ENCODE results near the gene RFPL3.
"Not testable (repeated sequence)": the region's sequence is repeated elsewhere in the genome, so short reads cannot be mapped to it uniquely, and the experiment has no call there.

The RFPL3 gene

GRCh38 chr22:32357567-32357966 is at the start of gene RFPL3:
Gene RFPL3 (plus strand): TSS chr22:32357867. CDS start chr22:32358072, 205 bp downstream.
- not testable (repeated sequence) for DNase-seq (ENCODE audit: extremely low read depth, low read depth)

DNA sequence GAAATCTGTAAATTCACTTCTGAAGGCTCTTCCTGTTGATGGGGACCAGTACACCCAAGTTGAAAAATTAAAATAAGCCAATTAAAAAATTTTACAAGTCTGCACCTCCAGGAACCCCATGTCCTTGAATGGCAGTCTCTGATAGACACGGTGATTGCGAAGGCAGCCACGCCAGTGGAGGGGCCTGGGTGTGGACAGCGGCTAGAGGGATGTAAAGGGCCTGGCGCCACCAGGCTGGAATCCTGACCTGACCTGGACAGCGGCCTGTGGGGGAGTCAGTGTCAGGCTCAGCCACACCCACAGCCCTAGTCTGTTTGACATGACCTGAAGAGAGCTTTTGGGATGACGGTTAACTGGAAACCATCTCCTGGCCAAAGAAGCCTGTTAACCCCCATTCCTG is 49.5 kb upstream of the RFPL3 start:
- TF ChIP-seq, protein P1, sequence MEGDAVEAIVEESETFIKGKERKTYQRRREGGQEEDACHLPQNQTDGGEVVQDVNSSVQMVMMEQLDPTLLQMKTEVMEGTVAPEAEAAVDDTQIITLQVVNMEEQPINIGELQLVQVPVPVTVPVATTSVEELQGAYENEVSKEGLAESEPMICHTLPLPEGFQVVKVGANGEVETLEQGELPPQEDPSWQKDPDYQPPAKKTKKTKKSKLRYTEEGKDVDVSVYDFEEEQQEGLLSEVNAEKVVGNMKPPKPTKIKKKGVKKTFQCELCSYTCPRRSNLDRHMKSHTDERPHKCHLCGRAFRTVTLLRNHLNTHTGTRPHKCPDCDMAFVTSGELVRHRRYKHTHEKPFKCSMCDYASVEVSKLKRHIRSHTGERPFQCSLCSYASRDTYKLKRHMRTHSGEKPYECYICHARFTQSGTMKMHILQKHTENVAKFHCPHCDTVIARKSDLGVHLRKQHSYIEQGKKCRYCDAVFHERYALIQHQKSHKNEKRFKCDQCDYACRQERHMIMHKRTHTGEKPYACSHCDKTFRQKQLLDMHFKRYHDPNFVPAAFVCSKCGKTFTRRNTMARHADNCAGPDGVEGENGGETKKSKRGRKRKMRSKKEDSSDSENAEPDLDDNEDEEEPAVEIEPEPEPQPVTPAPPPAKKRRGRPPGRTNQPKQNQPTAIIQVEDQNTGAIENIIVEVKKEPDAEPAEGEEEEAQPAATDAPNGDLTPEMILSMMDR (IDR thresholded peaks at IDR 0.05; ENCODE audit: low read depth, low read length): no peak
- no peak for DNase-seq (ENCODE audit: extremely low read depth, low read depth)

GRCh38 chr22:32308934-32309333 is 48.7 kb upstream of the RFPL3 start:
- TF ChIP-seq, protein P1 (IDR thresholded peaks at IDR 0.05; ENCODE audit: low read depth, low read length): no peak
- no peak for DNase-seq (ENCODE audit: extremely low read depth, low read depth)

GRCh38 chr22:32309585-32310251 is 47.9 kb upstream of the RFPL3 start:
- TF ChIP-seq, protein P1 (IDR thresholded peaks at IDR 0.05; ENCODE audit: low read depth, low read length): no peak
- no peak for DNase-seq (ENCODE audit: extremely low read depth, low read depth)

GRCh38 chr22:32310777-32311176 is 46.9 kb upstream of the RFPL3 start:
- TF ChIP-seq, protein P1 (IDR thresholded peaks at IDR 0.05; ENCODE audit: low read depth, low read length): no peak
- DNase-seq (ENCODE audit: extremely low read depth, low read depth): no peak

GRCh38 chr22:32311551-32312071 is 46.1 kb upstream of the RFPL3 start:
- DNase-seq (ENCODE audit: extremely low read depth, low read depth): no peak
- TF ChIP-seq, protein P1 (IDR thresholded peaks at IDR 0.05; ENCODE audit: low read depth, low read length): no peak

DNA sequence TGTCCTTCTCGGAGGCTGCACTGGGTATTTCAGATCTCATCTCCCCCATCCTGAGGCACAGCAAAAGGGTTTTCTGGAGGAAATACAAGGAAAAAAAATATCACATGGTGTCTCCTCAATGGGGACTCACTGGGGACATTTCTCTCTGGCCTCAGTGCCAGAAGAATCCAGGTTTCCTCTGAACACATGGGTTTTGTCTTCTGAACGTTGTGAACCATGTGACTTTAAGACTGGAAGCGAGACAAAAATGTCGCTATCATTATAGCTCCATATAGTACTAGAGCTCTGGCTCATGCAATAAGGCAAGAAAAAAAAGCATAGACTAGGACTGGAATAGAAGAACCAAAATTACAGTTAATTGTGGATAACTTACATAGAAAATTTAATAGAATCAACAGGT is 44.9 kb upstream of the RFPL3 start:
- TF ChIP-seq, protein P1 (IDR thresholded peaks at IDR 0.05; ENCODE audit: low read depth, low read length): no peak
- DNase-seq (ENCODE audit: extremely low read depth, low read depth): no peak

GRCh38 chr22:32313532-32313931 is 44.1 kb upstream of the RFPL3 start:
- DNase-seq (ENCODE audit: extremely low read depth, low read depth): no peak

More at GRCh38 chr22:32313532-32313931, 44.1 kb upstream of the RFPL3 start:
- TF ChIP-seq, protein P1 (IDR thresholded peaks at IDR 0.05; ENCODE audit: low read depth, low read length): no peak
